ENCODE data around the gene POMT2.

GRCh38 chr14:77265561-77266335, 54.9 kb downstream of the POMT2 start:
- no peak for TF ChIP-seq POLR2AphosphoS5 (IDR thresholded peaks at IDR 0.05)
- TF ChIP-seq, protein P1, sequence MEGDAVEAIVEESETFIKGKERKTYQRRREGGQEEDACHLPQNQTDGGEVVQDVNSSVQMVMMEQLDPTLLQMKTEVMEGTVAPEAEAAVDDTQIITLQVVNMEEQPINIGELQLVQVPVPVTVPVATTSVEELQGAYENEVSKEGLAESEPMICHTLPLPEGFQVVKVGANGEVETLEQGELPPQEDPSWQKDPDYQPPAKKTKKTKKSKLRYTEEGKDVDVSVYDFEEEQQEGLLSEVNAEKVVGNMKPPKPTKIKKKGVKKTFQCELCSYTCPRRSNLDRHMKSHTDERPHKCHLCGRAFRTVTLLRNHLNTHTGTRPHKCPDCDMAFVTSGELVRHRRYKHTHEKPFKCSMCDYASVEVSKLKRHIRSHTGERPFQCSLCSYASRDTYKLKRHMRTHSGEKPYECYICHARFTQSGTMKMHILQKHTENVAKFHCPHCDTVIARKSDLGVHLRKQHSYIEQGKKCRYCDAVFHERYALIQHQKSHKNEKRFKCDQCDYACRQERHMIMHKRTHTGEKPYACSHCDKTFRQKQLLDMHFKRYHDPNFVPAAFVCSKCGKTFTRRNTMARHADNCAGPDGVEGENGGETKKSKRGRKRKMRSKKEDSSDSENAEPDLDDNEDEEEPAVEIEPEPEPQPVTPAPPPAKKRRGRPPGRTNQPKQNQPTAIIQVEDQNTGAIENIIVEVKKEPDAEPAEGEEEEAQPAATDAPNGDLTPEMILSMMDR (IDR thresholded peaks at IDR 0.05): no peak
- no peak for TF ChIP-seq POLR2A (IDR thresholded peaks at IDR 0.05)
- TF ChIP-seq EP300 (IDR thresholded peaks at IDR 0.05): no peak
